HG03457 (cell line): ENCODE results near the gene PLXNA4.

Experiments used
- ATAC-seq: cut with Tn5 transposase; IDR thresholded peaks from one replicate; pipeline ENCODE4 v1.9.1; 2021; ENCODE audit warnings: moderate number of reproducible peaks; ENCODE audit not compliant: unreplicated experiment

Gene PLXNA4

GRCh38 chr7:132290021-132290420 is 286.2 kb downstream of the PLXNA4 start:
- ATAC-seq = no peak

- no peak for ATAC-seq
These were observed 289.4 kb downstream of the PLXNA4 start for GRCh38 chr7:132286836-132287235.

GRCh38 chr7:132280335-132280734 is 295.9 kb downstream of the PLXNA4 start:
- no peak for ATAC-seq

GRCh38 chr7:132279718-132280117 is 296.6 kb downstream of the PLXNA4 start:
- no peak for ATAC-seq

GRCh38 chr7:132276976-132277725 is 299.1 kb downstream of the PLXNA4 start:
- no peak for ATAC-seq

GRCh38 chr7:132276234-132276630 is 300.0 kb downstream of the PLXNA4 start:
- no peak for ATAC-seq

- ATAC-seq = no peak
These were observed 300.6 kb downstream of the PLXNA4 start for GRCh38 chr7:132275416-132276233.

GRCh38 chr7:132272763-132273371 is 303.4 kb downstream of the PLXNA4 start:
- no peak for ATAC-seq

GRCh38 chr7:132270517-132270916 is 305.8 kb downstream of the PLXNA4 start:
- no peak for ATAC-seq

GRCh38 chr7:132269718-132270117 is 306.6 kb downstream of the PLXNA4 start:
- ATAC-seq = no peak

- ATAC-seq = no peak
These were observed 313.1 kb downstream of the PLXNA4 start for GRCh38 chr7:132263151-132263550.

GRCh38 chr7:132262160-132262470 is 314.2 kb downstream of the PLXNA4 start:
- ATAC-seq = no peak

- no peak for ATAC-seq
These were observed 314.7 kb downstream of the PLXNA4 start for GRCh38 chr7:132261327-132262159.

- no peak for ATAC-seq
These were observed 318.0 kb downstream of the PLXNA4 start for GRCh38 chr7:132258231-132258630.

GRCh38 chr7:132257253-132257652 is 319.0 kb downstream of the PLXNA4 start:
- no peak for ATAC-seq

GRCh38 chr7:132256721-132257212 is 319.5 kb downstream of the PLXNA4 start:
- no peak for ATAC-seq

- ATAC-seq = no peak
These were observed 320.4 kb downstream of the PLXNA4 start for GRCh38 chr7:132255898-132256297.

- ATAC-seq = no peak
These were observed 321.0 kb downstream of the PLXNA4 start for GRCh38 chr7:132255115-132255797.

GRCh38 chr7:132254455-132254854 is 321.8 kb downstream of the PLXNA4 start:
- ATAC-seq = no peak

- no peak for ATAC-seq
These were observed 323.5 kb downstream of the PLXNA4 start for GRCh38 chr7:132252793-132253100.

- ATAC-seq = no peak
These were observed 325.0 kb downstream of the PLXNA4 start for GRCh38 chr7:132251327-132251659.
